RWPE1 (cell line): ENCODE results near the gene CSTPP1.

ENCODE experiments used
- CTCF ChIA-PET: fragments of 350-600 bp; sonication (Branson Sonifier 250); formaldehyde crosslinking; extraction: SDS; loops from one replicate; lab custom pipeline; 2021; lab: Yijun Ruan, JAX
- POLR2A ChIA-PET: fragments of 400-600 bp; formaldehyde crosslinking; extraction: SDS; loops from one replicate; lab custom pipeline; 2020; ENCODE audit warnings: antibody characterized with exemption; ENCODE audit not compliant: low non-redundant PET; lab: Yijun Ruan, JAX
- DNase-seq: peaks from one replicate; pipeline ENCODE4 v3.0.0; 2012; ENCODE audit warnings: low spot score
- H3K27ac ChIP-seq: fragments of 450-650 bp; 2 replicates; pipeline ENCODE4 v1.5.1; 2017
- CTCF ChIP-seq: fragments of 450-650 bp; conservative IDR thresholded peaks from 2 replicates; pipeline ENCODE4 v1.5.1; 2017; ENCODE audit warnings: low read depth, mild to moderate bottlenecking

The CSTPP1 gene

GRCh38 chr11:46892838-46893237 is 43.7 kb upstream of the CSTPP1 start:
- no peak for DNase-seq
- POLR2A ChIA-PET, result no interaction called here
- CTCF ChIA-PET, result interaction anchor here (0.6 kb wide), 1 partner anchor 462 kb away, joined by 4 read pairs; no protein-coding TSS in a partner anchor
- TF ChIP-seq CTCF, result no peak
- no peak overlapping the region for H3K27ac ChIP-seq

- no peak for TF ChIP-seq CTCF
- H3K27ac ChIP-seq, result no peak overlapping the region; the same call in 1 of the 2 replicates
- POLR2A ChIA-PET, result no interaction called here
- CTCF ChIA-PET, result interaction anchor here (0.9 kb wide), 1 partner anchor 258 kb away, joined by 5 read pairs; no protein-coding TSS in a partner anchor
- no peak for DNase-seq
Measured at GRCh38 chr11:46894506-46894905, 42.1 kb upstream of the CSTPP1 start.

GRCh38 chr11:46894961-46895360 is 41.6 kb upstream of the CSTPP1 start:
- ChIA-PET CTCF (interaction anchor here (0.9 kb wide), 1 partner anchor 258 kb away, joined by 5 read pairs; no protein-coding TSS in a partner anchor), POLR2A (no interaction called here)
- no peak for TF ChIP-seq CTCF
- H3K27ac ChIP-seq, result peak overlapping the region; percentile 54; the same call in 1 of the 2 replicates
- DNase-seq, result no peak

- DNase-seq, result no peak
- CTCF ChIA-PET, result interaction anchor here (0.5 to 1.6 kb wide), 6 partner anchors 69 to 267 kb away, joined by 3 to 7 read pairs (median 4); no protein-coding TSS in a partner anchor
- TF ChIP-seq CTCF, result no peak
- POLR2A ChIA-PET, result no interaction called here
- H3K27ac ChIP-seq, result peak overlapping the region; percentile 54
Measured at GRCh38 chr11:46895821-46896220, 40.7 kb upstream of the CSTPP1 start.

GRCh38 chr11:46896719-46897406 is 39.7 kb upstream of the CSTPP1 start:
- DNase-seq, result no peak
- CTCF ChIA-PET, result interaction anchor here (0.6 to 1.6 kb wide), 4 partner anchors 15 to 256 kb away, joined by 3 to 7 read pairs (median 3); no protein-coding TSS in a partner anchor
- POLR2A ChIA-PET, result no interaction called here
- TF ChIP-seq CTCF, result no peak
- peak overlapping the region; percentile 54 for H3K27ac ChIP-seq

- H3K27ac ChIP-seq, result no peak overlapping the region
- ChIA-PET POLR2A (no interaction called here), CTCF (interaction anchor here (0.5 to 2.7 kb wide), 2 partner anchors 54 to 254 kb away, joined by 5 to 7 read pairs; no protein-coding TSS in a partner anchor)
- no peak for TF ChIP-seq CTCF
- DNase-seq, result no peak
Measured at GRCh38 chr11:46898396-46899095, 38.0 kb upstream of the CSTPP1 start.
